Coronary artery (tissue), 2 donors: ENCODE data around the gene CCDC47.

Experiments
- DNase-seq: peaks from one replicate; pipeline ENCODE4 v3.0.0-alpha.2; 2017; ENCODE audit warnings: low spot score
- H3K27ac ChIP-seq, 2 donors: fragments of 200-600 bp; sonication (generic); one replicate each; pipeline ENCODE4 v1.5.1; 2016 to 2019
- H3K4me3 ChIP-seq: fragments of 200-600 bp; sonication (generic); 2 replicates; pipeline ENCODE4 v1.5.1; 2016; ENCODE audit warnings: mild to moderate bottlenecking, moderate library complexity
- TF ChIP-seq, protein P1 (sequence below): fragments of 200-600 bp; sonication (generic); IDR thresholded peaks from one replicate; pipeline ENCODE4 v1.5.1; 2019; ENCODE audit warnings: antibody characterized with exemption

Gene CCDC47

DNA sequence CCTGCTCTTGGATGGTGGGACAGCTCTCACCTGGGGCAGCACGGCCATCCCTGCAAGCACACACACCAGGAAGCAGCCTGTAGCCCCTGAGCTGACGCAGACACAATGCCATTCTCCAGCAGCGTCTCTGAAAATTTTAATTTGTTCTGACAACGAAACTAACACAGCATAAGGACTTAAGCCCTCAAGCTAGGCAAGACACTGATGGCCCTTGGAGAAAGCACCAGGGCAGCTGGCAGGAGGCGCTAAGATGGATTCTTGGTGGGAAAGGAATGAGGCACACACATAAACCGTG lies 70.7 kb downstream of the CCDC47 start:
- TF ChIP-seq, protein P1, sequence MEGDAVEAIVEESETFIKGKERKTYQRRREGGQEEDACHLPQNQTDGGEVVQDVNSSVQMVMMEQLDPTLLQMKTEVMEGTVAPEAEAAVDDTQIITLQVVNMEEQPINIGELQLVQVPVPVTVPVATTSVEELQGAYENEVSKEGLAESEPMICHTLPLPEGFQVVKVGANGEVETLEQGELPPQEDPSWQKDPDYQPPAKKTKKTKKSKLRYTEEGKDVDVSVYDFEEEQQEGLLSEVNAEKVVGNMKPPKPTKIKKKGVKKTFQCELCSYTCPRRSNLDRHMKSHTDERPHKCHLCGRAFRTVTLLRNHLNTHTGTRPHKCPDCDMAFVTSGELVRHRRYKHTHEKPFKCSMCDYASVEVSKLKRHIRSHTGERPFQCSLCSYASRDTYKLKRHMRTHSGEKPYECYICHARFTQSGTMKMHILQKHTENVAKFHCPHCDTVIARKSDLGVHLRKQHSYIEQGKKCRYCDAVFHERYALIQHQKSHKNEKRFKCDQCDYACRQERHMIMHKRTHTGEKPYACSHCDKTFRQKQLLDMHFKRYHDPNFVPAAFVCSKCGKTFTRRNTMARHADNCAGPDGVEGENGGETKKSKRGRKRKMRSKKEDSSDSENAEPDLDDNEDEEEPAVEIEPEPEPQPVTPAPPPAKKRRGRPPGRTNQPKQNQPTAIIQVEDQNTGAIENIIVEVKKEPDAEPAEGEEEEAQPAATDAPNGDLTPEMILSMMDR: no peak
- no peak for DNase-seq
- Histone ChIP-seq H3K4me3 (no peak overlapping the region), H3K27ac (no peak overlapping the region)

DNA sequence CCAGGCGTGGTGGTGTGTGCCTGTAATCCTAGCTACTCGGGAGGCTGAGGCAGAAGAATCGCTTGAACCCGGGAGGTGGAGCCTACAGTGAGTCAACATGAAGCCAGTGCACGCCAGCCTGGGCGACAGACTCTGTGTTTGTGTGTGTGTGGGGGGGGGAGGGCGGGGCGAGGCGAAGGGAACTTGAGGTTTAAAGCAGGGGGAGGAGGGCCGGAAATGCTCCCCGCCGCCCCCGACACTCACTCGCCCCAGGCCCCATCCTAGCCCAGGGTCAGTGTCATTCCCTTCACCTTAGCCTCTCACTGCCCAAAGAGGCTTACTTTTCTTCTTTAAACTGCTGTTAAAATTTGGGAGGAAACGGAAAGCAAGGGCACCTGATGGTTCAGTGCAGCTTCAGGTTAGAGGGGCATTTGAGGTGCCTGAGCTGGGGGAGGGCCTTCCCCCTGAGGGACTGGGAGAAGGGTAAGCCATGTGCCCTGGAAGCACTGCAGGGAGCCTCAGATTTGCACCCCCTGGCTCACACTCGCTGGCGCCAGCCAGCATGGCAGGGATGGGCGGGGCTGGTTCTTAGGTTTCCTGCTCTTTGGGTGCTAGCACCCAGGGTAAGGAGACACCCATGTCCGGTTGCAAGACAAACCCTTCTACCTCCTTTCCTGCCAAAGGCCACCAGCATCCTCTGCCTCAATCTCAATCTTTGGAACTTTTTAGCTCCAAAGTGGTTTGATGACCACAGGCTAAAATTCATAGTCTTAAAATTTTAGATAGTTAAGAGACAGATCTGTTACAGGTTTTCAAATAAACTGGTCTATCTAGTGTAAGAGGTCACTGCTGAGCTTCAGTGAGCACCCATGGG lies 71.3 kb downstream of the CCDC47 start:
- peak overlapping the region in 1 of 2 donors; percentile 33 for H3K27ac ChIP-seq
- H3K4me3 ChIP-seq: no peak overlapping the region
- TF ChIP-seq, protein P1: no peak
- DNase-seq: no peak

DNA sequence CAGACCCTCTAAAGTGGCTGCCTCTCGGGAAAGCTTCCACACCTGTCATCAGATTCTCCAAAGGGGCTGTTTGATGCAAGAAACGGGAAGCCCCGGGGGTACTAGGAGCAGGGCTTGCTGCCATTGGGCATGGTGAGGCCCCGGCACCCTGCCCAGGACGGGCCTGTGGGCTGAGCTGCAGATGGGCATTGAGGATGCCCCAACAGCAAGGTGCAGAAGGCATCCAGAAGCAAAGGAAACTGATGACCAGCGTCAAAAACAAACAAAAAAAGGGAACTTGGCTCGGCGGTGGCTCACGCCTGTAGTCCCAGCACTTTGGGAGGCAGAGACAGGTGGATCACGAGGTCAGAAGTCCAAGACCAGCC lies 72.0 kb downstream of the CCDC47 start:
- DNase-seq: no peak
- H3K27ac ChIP-seq: peak overlapping the region; percentile 47 to 62
- TF ChIP-seq, protein P1: no peak
- H3K4me3 ChIP-seq: peak overlapping the region; percentile 76

DNA sequence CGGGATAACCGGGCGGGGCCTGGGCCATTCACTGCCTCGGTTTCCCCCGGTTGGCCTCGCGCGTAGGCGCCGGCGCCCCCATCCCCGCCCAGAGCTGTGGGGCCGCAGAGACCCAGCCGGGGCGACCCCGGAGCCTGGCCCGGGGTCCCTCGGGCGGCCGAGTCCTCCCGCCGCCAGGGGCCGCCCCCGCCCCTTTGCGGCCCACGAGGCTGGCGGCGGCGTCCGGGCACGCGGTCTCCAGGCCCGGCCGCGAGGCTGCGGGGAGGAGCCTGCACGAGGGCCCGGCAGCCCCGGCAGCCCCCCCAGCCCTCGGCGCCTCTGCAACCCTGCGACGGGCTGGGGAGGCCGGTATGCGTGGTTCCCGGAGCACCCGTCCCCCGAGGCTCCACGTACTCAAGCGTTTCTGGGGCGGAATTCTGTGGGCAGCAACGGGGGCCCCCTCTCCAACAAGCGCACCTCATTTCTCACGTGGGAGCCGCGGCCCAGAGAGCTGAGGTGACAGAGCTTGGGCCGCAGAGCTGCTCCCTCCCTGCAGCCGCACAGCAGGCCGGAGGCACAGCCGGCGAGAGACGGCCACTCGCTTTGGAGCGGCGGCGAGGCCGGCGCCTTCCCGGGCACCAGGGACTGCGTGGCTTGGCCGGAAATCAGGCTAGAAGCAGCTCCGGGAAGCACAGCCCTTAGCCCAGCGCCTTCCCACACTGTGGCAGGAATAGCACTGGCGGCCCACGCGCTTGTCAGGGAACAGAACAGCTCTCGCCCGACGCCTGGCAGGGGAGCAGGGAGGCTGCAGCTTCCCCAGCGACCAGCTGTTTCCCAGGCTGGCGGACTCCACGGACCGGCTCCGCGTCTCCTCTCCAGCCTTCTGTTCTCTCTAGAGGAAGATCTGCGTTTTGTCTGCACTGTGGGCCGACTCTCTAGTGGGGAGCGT lies 72.6 kb downstream of the CCDC47 start:
- Histone ChIP-seq H3K4me3 (peak overlapping the region; percentile 76), H3K27ac (peak overlapping the region; percentile 47 to 62)
- TF ChIP-seq, protein P1: no peak
- peak; percentile 80 for DNase-seq

DNA sequence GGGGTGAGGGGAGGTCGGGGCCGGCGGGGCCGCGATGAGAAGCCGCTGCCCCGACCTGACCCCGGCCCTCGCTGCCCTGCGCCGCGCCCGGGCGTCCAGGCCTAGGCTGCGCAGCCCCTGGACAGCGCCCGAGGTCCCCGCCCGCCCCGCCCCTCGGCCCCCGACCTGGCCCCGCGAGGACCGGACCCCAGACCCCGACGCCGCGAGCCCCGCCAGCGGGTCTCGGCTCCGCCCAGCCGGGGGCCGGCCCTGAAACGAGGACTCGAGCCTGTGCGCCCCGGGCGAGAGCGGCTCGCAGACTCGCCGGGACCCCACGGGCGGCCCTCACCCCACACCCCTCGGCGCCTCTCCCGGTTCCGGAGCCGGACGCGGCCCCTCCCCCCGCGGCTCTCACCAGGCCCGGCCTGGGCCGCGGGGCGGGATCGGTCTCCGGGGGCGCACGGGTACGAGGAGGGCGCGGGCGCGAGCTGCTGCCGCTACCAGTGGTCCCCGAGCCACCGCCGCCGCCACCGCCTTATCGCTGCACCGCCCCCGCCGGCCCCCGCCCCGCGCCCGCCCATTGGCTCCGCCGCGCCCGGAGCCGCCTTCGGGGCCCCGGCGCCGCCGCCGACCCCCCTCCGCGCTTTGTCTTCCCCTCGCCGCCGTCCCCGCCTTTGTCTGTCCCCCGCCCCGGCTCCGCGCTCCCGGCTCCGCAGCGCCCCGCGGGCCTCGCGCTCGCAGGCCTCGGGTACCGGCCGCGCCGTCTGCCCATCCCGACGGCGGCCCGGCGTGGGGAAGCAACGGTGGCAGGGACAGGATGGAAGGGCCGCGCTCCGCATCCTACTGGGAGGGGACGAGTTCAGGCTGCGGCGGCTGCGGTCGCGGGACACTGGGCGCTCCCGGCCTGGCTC lies 73.5 kb downstream of the CCDC47 start, which contains the start of gene LIMD2:
Gene LIMD2 (minus strand): TSS at position 488 of the 890 bp plus-strand sequence. CDS start 827 bp downstream, outside the sequence.
- DNase-seq: peak; percentile 74
- peak within 1 kb of the TSS; percentile 47 to 62 for H3K27ac ChIP-seq

More for the DNA sequence above, 73.5 kb downstream of the CCDC47 start, which contains the start of gene LIMD2:
- peak within 1 kb of the TSS; percentile 76 for H3K4me3 ChIP-seq
- TF ChIP-seq, protein P1: no peak
